HG02678 (cell line): ENCODE measurements around the gene PIR.

Experiments used
- ATAC-seq: cut with Tn5 transposase; IDR thresholded peaks from one replicate; pipeline ENCODE4 v1.9.1; 2021; ENCODE audit warnings: mild to moderate bottlenecking, moderate library complexity; ENCODE audit not compliant: unreplicated experiment

Gene PIR

DNA sequence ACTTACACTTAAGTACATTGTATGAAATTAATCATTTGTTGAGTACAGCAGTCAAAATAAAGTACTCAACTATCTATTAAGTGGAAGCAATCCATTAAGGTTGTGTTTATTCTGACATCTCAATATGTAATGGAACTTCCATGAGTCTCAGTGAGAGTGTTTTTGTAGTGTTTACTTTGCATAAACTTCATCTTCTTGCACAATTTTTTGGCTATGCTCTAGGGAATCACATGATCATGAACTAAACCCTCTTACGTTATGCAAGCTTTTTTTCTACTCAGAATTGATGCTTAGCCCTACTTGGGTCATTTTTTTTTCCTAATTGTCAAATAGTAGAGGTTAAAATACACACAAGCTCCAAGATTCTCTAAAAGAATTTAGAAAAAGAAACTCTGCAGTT, 136.7 kb downstream of the PIR start:
- no peak for ATAC-seq

- no peak for ATAC-seq
These were observed 142.7 kb downstream of the PIR start for GRCh38 chrX:15350329-15350996.

GRCh38 chrX:15349046-15349445, 144.1 kb downstream of the PIR start:
- no peak for ATAC-seq

- no peak for ATAC-seq
These were observed 147.2 kb downstream of the PIR start for GRCh38 chrX:15345976-15346375.

- no peak for ATAC-seq
These were observed 149.0 kb downstream of the PIR start for GRCh38 chrX:15344106-15344505.

- no peak for ATAC-seq
These were observed 150.1 kb downstream of the PIR start for GRCh38 chrX:15343075-15343476.

DNA sequence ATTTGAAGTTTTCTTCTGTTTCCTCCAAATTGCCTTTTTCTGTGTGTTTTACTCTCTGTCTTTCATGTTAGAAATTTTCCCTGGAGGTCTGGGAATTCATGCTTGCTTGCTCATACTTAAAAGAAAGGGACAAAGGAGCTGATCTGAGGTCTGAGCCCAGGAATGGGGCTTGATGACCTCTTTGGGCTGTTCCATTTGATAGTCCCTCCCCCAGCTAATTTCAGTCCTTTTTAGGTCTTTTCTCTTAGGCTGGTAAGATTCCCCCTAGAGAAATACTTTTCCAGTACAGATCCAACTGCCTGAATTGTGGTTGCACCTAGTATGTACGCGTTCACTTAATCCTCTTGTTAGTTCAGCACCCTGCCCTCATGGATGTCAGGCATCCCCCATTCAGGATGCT, 152.3 kb downstream of the PIR start:
- ATAC-seq, result no peak

DNA sequence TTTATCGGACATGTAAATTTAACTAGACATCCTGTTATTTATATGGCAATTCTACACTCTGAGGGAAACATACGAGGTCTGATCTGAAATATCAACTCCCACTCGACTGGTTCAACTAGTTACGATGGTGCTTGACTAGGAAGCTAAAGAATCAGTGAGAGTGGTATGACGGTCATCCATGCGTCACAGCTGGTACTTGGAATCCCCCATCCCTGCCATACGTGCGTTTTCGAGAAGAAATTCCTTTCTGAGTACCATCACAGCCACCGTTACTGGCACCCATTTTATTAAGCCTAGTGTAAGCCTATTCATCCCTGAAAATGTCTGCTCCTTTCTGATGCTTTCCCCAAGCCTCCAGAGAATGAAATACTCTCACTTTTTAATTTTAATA, 157.1 kb downstream of the PIR start:
- ATAC-seq, result no peak

DNA sequence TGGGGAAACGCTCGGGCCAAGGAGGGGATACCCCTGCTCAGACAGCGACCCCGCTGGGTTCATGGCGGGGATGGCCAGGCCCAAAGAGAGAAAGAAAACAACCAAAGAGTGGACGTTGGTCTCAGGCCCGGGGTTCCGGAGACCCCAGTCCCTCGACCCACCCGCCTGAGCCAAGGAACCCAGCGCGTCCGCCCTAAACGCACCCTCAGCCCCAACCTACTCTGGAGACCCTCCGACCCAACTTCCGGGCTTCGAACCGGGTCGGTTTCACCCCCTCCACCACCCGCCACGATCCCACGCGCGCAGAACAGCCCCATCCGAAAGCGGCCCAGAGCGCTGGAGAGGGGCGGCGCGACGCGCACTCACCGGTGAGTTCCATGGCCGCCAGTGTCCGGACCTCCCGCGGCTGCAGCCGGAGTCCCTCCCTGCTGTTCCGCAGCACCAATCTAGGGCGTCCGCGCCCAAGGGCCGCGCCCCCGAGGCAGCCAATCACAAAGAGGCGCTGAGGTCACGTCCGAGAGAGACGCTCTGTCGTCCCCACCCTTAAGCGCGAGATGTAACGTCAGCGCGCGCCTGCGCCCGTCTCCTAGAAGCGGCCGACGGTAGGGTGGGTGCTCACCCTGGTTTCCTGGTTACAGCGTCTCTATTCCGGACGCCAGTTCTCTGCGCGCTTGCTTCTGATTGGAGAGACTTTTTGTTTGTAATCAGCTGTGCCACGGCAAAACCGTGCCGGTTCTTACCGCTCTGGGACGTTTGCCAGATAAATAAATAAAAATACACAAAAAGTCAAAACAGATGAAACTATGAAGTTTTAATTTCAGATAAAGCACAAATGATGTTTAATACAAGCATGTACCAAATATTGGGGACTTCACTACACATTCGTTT, 157.8 kb downstream of the PIR start, which contains the start of gene PIGA:
Gene PIGA, minus strand, starts transcription at position 389 of the 888 bp plus-strand sequence. CDS start 3,593 bp downstream, outside the sequence.
- ATAC-seq, result peak; percentile 98
